SK-N-SH treated with all-trans-retinoic acid at 6 μM for 48 hours (cell line): ENCODE measurements around the gene LOXHD1.

ENCODE experiments used
- CREB5 ChIP-seq: fragments of 250-450 bp; sonication (Bioruptor Pico); IDR thresholded peaks from 2 replicates; pipeline ENCODE4 v1.5.1; 2020; ENCODE audit warnings: low read depth, mild to moderate bottlenecking, moderate library complexity
- OSR1 ChIP-seq: fragments of 250-450 bp; sonication (Bioruptor Pico); IDR thresholded peaks from 2 replicates; pipeline ENCODE4 v1.8.0; 2022; ENCODE audit warnings: moderate library complexity, mild to moderate bottlenecking, inconsistent platforms
- PATZ1 ChIP-seq: fragments of 250-450 bp; sonication (Bioruptor Pico); IDR thresholded peaks from 2 replicates; pipeline ENCODE4 v1.8.0; 2020; ENCODE audit warnings: mild to moderate bottlenecking, moderate library complexity, borderline replicate concordance
- ZFP3 ChIP-seq: fragments of 250-450 bp; sonication (Bioruptor Pico); IDR thresholded peaks from 2 replicates; pipeline ENCODE4 v1.5.0; 2020; ENCODE audit warnings: mild to moderate bottlenecking, moderate library complexity
- ZNF70 ChIP-seq: fragments of 450-650 bp; formaldehyde crosslinking; IDR thresholded peaks from 2 replicates; pipeline ENCODE4 v1.5.0; 2020; ENCODE audit warnings: mild to moderate bottlenecking, moderate library complexity
- TF ChIP-seq, protein P1 (sequence below): fragments of 250-450 bp; sonication (Bioruptor Pico); IDR thresholded peaks from 2 replicates; pipeline ENCODE4 v1.5.0; 2020; ENCODE audit warnings: mild to moderate bottlenecking, moderate library complexity

DNA sequence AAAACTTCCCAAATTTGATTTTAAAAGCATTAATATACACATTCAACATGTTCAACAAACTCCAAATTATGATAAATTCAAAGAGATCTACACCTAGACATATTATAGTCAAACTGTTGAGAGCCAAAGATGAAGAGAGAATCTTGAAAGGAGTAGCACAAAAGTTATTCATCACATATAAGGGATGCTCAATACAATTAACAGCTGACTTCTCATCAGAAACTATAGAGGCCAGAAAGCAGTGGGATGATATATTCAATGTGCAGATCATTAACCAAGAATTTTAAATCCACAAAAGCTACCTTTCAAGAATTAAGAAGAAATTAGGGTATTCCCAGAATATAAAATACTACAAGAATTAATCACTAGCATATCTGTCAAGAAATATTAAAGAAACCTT, 75.4 kb downstream of the LOXHD1 start:
- no peak for TF ChIP-seq OSR1
- no peak for TF ChIP-seq ZFP3 (CRISPR knock-in tag)
- no peak for TF ChIP-seq CREB5 (CRISPR knock-in tag)
- no peak for TF ChIP-seq PATZ1 (CRISPR knock-in tag)
- TF ChIP-seq, protein P1, sequence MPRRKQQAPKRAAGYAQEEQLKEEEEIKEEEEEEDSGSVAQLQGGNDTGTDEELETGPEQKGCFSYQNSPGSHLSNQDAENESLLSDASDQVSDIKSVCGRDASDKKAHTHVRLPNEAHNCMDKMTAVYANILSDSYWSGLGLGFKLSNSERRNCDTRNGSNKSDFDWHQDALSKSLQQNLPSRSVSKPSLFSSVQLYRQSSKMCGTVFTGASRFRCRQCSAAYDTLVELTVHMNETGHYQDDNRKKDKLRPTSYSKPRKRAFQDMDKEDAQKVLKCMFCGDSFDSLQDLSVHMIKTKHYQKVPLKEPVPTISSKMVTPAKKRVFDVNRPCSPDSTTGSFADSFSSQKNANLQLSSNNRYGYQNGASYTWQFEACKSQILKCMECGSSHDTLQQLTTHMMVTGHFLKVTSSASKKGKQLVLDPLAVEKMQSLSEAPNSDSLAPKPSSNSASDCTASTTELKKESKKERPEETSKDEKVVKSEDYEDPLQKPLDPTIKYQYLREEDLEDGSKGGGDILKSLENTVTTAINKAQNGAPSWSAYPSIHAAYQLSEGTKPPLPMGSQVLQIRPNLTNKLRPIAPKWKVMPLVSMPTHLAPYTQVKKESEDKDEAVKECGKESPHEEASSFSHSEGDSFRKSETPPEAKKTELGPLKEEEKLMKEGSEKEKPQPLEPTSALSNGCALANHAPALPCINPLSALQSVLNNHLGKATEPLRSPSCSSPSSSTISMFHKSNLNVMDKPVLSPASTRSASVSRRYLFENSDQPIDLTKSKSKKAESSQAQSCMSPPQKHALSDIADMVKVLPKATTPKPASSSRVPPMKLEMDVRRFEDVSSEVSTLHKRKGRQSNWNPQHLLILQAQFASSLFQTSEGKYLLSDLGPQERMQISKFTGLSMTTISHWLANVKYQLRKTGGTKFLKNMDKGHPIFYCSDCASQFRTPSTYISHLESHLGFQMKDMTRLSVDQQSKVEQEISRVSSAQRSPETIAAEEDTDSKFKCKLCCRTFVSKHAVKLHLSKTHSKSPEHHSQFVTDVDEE (CRISPR knock-in tag) = no peak
- TF ChIP-seq ZNF70 (CRISPR knock-in tag) = no peak
